ENCODE measurements around the gene ACAD11.
"Not testable (repeated sequence)": the region's sequence is repeated elsewhere in the genome, so short reads cannot be mapped to it uniquely, and the experiment has no call there.

Gene ACAD11

DNA sequence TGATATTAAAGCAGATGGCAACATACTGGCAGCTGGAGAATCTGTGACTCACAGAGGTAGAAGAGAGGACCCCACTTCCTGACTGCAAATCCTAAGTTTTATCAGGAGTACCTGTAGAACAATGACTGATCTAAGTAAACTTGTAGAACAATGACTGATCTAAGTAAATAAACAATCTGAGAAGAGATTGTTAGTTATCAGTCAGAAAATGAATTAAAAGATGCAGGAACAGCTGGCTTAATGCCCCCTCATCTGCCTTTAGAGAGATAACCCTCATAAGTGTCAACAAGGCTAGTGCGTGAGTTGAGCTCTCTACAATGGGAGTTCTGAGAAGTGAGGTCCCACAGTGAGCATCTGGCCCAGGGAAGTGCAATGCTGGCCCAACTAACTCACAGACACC lies 14.6 kb downstream of the ACAD11 start:
- Histone ChIP-seq H3K27ac (ENCODE audit: low read length) (no peak overlapping the region), H3K4me1 (ENCODE audit: control insufficient read depth in 1 of 2, insufficient read depth in 2 of 2, low read length in 2 of 2) (no peaks in the 10 kb centered on the region), H3K4me3 (ENCODE audit: low read depth in 1 of 2, low read length in 2 of 2) (no peak overlapping the region), H3K9me3 (ENCODE audit: control insufficient read depth in 1 of 2, low read length in 2 of 2) (no peaks in the 10 kb centered on the region), H3K27me3 (ENCODE audit: low read depth, low read length) (no peaks in the 10 kb centered on the region), H3K36me3 (ENCODE audit: control insufficient read depth in 1 of 2, insufficient read depth in 2 of 2, low read length in 2 of 2) (no peaks in the 10 kb centered on the region)

- peaks cover 0 to 11% of the 10 kb centered on the region in 2 donors for H3K36me3 ChIP-seq (ENCODE audit: control insufficient read depth in 1 of 2, insufficient read depth in 2 of 2, low read length in 2 of 2)
- H3K9me3 ChIP-seq (ENCODE audit: control insufficient read depth in 1 of 2, low read length in 2 of 2), result no peaks in the 10 kb centered on the region
Measured at GRCh38 chr3:132643366-132643765, 16.2 kb downstream of the ACAD11 start.

DNA sequence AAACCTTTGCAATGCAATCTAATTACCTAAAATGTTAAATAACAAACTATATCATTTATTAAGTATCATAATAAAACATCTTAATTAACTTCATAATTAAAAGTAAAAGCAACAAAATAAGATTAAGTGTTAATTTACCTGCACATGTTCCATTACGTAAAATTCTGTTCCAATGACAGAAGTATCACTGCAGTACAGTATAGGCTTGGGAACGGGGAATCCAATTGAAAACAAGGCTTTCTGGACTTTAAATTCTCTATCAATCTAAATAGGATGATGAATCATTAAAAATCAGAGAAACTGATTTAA lies 17.1 kb downstream of the ACAD11 start:
- Histone ChIP-seq H3K9me3 (ENCODE audit: control insufficient read depth in 1 of 2, low read length in 2 of 2) (no peaks in the 10 kb centered on the region), H3K36me3 (ENCODE audit: control insufficient read depth in 1 of 2, insufficient read depth in 2 of 2, low read length in 2 of 2) (peaks cover 0 to 11% of the 10 kb centered on the region in 2 donors), H3K27me3 (ENCODE audit: low read depth, low read length) (no peaks in the 10 kb centered on the region), H3K4me3 (ENCODE audit: low read depth in 1 of 2, low read length in 2 of 2) (no peak overlapping the region), H3K4me1 (ENCODE audit: control insufficient read depth in 1 of 2, insufficient read depth in 2 of 2, low read length in 2 of 2) (no peaks in the 10 kb centered on the region), H3K27ac (ENCODE audit: low read length) (no peak overlapping the region)

More at GRCh38 chr3:132643366-132643765, 16.2 kb downstream of the ACAD11 start:
- Histone ChIP-seq H3K4me1 (ENCODE audit: control insufficient read depth in 1 of 2, insufficient read depth in 2 of 2, low read length in 2 of 2) (no peaks in the 10 kb centered on the region), H3K27me3 (ENCODE audit: low read depth, low read length) (no peaks in the 10 kb centered on the region), H3K27ac (ENCODE audit: low read length) (no peak overlapping the region), H3K4me3 (ENCODE audit: low read depth in 1 of 2, low read length in 2 of 2) (no peak overlapping the region)

DNA sequence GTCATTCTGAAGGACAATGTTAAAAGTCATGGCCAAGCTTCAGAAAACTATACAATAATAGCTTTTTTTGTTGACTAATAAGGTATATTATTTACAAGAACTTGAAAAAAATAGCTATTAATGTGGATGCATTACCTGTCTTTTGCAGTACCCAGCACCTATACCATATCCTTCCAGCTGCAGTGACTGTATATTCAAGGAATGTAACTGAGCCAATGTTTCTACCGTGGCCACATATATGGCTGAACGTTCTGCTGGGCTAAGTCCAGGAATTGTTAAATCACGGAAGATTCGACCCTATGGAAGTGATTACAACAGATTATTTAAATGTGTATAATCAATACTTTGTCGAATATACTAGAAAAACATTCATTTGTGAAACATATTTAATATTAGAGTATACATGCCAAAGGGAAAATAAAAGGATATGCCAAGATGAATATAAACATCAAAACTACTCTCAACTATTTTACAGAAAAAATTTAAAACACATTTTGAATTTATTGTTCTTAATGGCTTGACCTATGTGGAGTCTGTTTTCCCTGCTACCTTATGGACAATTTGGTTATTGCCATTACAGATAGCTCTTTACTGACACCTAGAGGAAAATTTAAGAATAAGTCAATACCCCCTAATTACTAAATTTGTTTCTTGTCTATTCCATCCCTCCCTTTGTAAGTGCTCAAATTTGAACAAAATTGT lies 17.6 kb downstream of the ACAD11 start:
- Histone ChIP-seq H3K27me3 (ENCODE audit: low read depth, low read length) (no peaks in the 10 kb centered on the region), H3K36me3 (ENCODE audit: control insufficient read depth in 1 of 2, insufficient read depth in 2 of 2, low read length in 2 of 2) (peaks cover 0 to 11% of the 10 kb centered on the region in 2 donors), H3K4me3 (ENCODE audit: low read depth in 1 of 2, low read length in 2 of 2) (no peak overlapping the region), H3K27ac (ENCODE audit: low read length) (no peak overlapping the region), H3K9me3 (ENCODE audit: control insufficient read depth in 1 of 2, low read length in 2 of 2) (no peaks in the 10 kb centered on the region), H3K4me1 (ENCODE audit: control insufficient read depth in 1 of 2, insufficient read depth in 2 of 2, low read length in 2 of 2) (no peaks in the 10 kb centered on the region)

DNA sequence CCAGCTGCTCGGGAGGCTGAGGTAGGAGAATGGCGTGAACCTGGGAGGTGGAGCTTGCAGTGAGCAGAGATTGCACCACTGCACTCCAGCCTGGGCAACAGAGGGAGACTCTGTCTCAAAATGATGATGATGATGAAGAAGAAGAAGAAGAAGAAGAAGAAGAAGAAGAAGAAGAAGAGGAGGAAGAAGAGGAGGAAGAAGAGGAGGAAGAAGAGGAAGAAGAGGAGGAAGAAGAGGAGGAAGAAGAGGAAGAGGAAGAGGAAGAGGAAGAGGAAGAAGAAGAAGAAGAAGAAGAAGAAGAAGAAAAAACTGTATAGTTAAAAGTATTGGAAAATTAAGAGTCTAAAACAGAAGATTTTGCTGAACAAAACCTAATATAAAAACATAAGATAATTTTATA lies 18.2 kb downstream of the ACAD11 start:
- H3K9me3 ChIP-seq (ENCODE audit: control insufficient read depth in 1 of 2, low read length in 2 of 2); H3K27me3 ChIP-seq (ENCODE audit: low read depth, low read length); H3K4me3 ChIP-seq (ENCODE audit: low read depth in 1 of 2, low read length in 2 of 2); H3K27ac ChIP-seq (ENCODE audit: low read length); H3K4me1 ChIP-seq (ENCODE audit: control insufficient read depth in 1 of 2, insufficient read depth in 2 of 2, low read length in 2 of 2): not testable (repeated sequence)
- peaks cover 3 to 16% of the 10 kb centered on the region in 2 donors for H3K36me3 ChIP-seq (ENCODE audit: control insufficient read depth in 1 of 2, insufficient read depth in 2 of 2, low read length in 2 of 2)

- no peaks in the 10 kb centered on the region for H3K9me3 ChIP-seq (ENCODE audit: control insufficient read depth in 1 of 2, low read length in 2 of 2)
- no peak overlapping the region for H3K4me3 ChIP-seq (ENCODE audit: low read depth in 1 of 2, low read length in 2 of 2)
- H3K27ac ChIP-seq (ENCODE audit: low read length), result no peak overlapping the region
- no peaks in the 10 kb centered on the region for H3K4me1 ChIP-seq (ENCODE audit: control insufficient read depth in 1 of 2, insufficient read depth in 2 of 2, low read length in 2 of 2)
- peaks cover 4 to 22% of the 10 kb centered on the region in 2 donors for H3K36me3 ChIP-seq (ENCODE audit: control insufficient read depth in 1 of 2, insufficient read depth in 2 of 2, low read length in 2 of 2)
- no peaks in the 10 kb centered on the region for H3K27me3 ChIP-seq (ENCODE audit: low read depth, low read length)
Measured at GRCh38 chr3:132638706-132639105, 20.9 kb downstream of the ACAD11 start.

- Histone ChIP-seq H3K4me3 (ENCODE audit: low read depth in 1 of 2, low read length in 2 of 2) (no peak overlapping the region), H3K27me3 (ENCODE audit: low read depth, low read length) (no peaks in the 10 kb centered on the region), H3K36me3 (ENCODE audit: control insufficient read depth in 1 of 2, insufficient read depth in 2 of 2, low read length in 2 of 2) (peaks cover 4 to 22% of the 10 kb centered on the region in 2 donors), H3K27ac (ENCODE audit: low read length) (no peak overlapping the region), H3K4me1 (ENCODE audit: control insufficient read depth in 1 of 2, insufficient read depth in 2 of 2, low read length in 2 of 2) (no peaks in the 10 kb centered on the region), H3K9me3 (ENCODE audit: control insufficient read depth in 1 of 2, low read length in 2 of 2) (no peaks in the 10 kb centered on the region)
Measured at GRCh38 chr3:132637590-132637989, 22.0 kb downstream of the ACAD11 start.

GRCh38 chr3:132635052-132635451 lies 24.6 kb downstream of the ACAD11 start:
- no peak overlapping the region for H3K27ac ChIP-seq (ENCODE audit: low read length)
- no peaks in the 10 kb centered on the region for H3K27me3 ChIP-seq (ENCODE audit: low read depth, low read length)
- H3K36me3 ChIP-seq (ENCODE audit: control insufficient read depth in 1 of 2, insufficient read depth in 2 of 2, low read length in 2 of 2), result peaks cover 4 to 22% of the 10 kb centered on the region in 2 donors
- no peaks in the 10 kb centered on the region for H3K4me1 ChIP-seq (ENCODE audit: control insufficient read depth in 1 of 2, insufficient read depth in 2 of 2, low read length in 2 of 2)
- no peak overlapping the region for H3K4me3 ChIP-seq (ENCODE audit: low read depth in 1 of 2, low read length in 2 of 2)
- no peaks in the 10 kb centered on the region for H3K9me3 ChIP-seq (ENCODE audit: control insufficient read depth in 1 of 2, low read length in 2 of 2)

GRCh38 chr3:132630612-132631011 lies 29.0 kb downstream of the ACAD11 start:
- H3K4me1 ChIP-seq (ENCODE audit: control insufficient read depth in 1 of 2, insufficient read depth in 2 of 2, low read length in 2 of 2), result no peaks in the 10 kb centered on the region
- H3K36me3 ChIP-seq (ENCODE audit: control insufficient read depth in 1 of 2, insufficient read depth in 2 of 2, low read length in 2 of 2), result peaks cover 0 to 14% of the 10 kb centered on the region in 2 donors
- H3K27ac ChIP-seq (ENCODE audit: low read length), result no peak overlapping the region
- no peak overlapping the region for H3K4me3 ChIP-seq (ENCODE audit: low read depth in 1 of 2, low read length in 2 of 2)
- H3K9me3 ChIP-seq (ENCODE audit: control insufficient read depth in 1 of 2, low read length in 2 of 2), result no peaks in the 10 kb centered on the region
- H3K27me3 ChIP-seq (ENCODE audit: low read depth, low read length), result no peaks in the 10 kb centered on the region

DNA sequence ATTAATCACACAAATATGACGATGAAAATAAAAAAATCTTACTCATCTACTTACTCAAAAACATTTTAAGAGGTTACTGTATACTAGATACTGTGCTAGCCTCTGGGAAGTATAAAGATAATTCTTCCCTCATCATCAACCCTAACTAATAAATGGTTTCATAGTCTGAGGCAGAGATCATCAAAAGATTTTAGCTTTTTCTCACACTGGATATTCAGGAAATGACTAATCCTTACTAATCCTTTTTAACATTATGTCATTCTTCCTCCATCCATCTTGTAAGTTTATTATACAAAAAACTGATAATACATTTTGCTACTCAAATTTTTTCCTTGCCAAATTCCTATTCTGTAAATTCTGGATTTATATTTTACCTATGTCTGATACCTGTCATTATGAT lies 29.7 kb downstream of the ACAD11 start:
- no peak overlapping the region for H3K4me3 ChIP-seq (ENCODE audit: low read depth in 1 of 2, low read length in 2 of 2)
- H3K4me1 ChIP-seq (ENCODE audit: control insufficient read depth in 1 of 2, insufficient read depth in 2 of 2, low read length in 2 of 2), result no peaks in the 10 kb centered on the region
- H3K36me3 ChIP-seq (ENCODE audit: control insufficient read depth in 1 of 2, insufficient read depth in 2 of 2, low read length in 2 of 2), result peaks cover 0 to 10% of the 10 kb centered on the region in 2 donors
- H3K27me3 ChIP-seq (ENCODE audit: low read depth, low read length), result no peaks in the 10 kb centered on the region
- H3K27ac ChIP-seq (ENCODE audit: low read length), result no peak overlapping the region
- H3K9me3 ChIP-seq (ENCODE audit: control insufficient read depth in 1 of 2, low read length in 2 of 2), result no peaks in the 10 kb centered on the region

GRCh38 chr3:132628157-132628556 lies 31.5 kb downstream of the ACAD11 start:
- no peak overlapping the region for H3K4me3 ChIP-seq (ENCODE audit: low read depth in 1 of 2, low read length in 2 of 2)
- H3K36me3 ChIP-seq (ENCODE audit: control insufficient read depth in 1 of 2, insufficient read depth in 2 of 2, low read length in 2 of 2), result peaks cover 0 to 10% of the 10 kb centered on the region in 2 donors
- H3K27ac ChIP-seq (ENCODE audit: low read length), result no peak overlapping the region
- no peaks in the 10 kb centered on the region for H3K27me3 ChIP-seq (ENCODE audit: low read depth, low read length)
- H3K9me3 ChIP-seq (ENCODE audit: control insufficient read depth in 1 of 2, low read length in 2 of 2), result no peaks in the 10 kb centered on the region
- no peaks in the 10 kb centered on the region for H3K4me1 ChIP-seq (ENCODE audit: control insufficient read depth in 1 of 2, insufficient read depth in 2 of 2, low read length in 2 of 2)

DNA sequence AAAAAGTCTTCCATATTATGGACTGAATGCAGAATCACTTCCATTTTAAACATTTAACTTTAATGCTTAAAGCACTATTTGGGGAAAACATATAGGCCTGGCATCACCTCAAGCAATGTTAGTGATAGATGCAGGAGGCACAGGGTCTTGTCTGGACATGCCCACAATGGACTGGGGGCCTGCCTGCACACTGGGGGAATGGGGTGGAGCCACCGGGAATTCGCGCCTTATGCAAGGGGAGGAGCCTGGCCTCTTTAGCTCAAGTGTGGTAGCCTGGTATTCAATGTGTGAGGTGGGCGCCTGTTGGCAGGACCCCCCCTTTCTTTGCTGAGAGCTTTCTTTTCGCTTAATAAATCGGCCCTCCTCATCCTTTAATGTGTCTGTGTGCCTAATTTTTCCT lies 32.7 kb downstream of the ACAD11 start:
- no peaks in the 10 kb centered on the region for H3K4me1 ChIP-seq (ENCODE audit: control insufficient read depth in 1 of 2, insufficient read depth in 2 of 2, low read length in 2 of 2)
- no peak overlapping the region for H3K4me3 ChIP-seq (ENCODE audit: low read depth in 1 of 2, low read length in 2 of 2)
- H3K36me3 ChIP-seq (ENCODE audit: control insufficient read depth in 1 of 2, insufficient read depth in 2 of 2, low read length in 2 of 2), result peaks cover 0 to 10% of the 10 kb centered on the region in 2 donors
- H3K9me3 ChIP-seq (ENCODE audit: control insufficient read depth in 1 of 2, low read length in 2 of 2), result no peaks in the 10 kb centered on the region
- no peaks in the 10 kb centered on the region for H3K27me3 ChIP-seq (ENCODE audit: low read depth, low read length)
- H3K27ac ChIP-seq (ENCODE audit: low read length), result no peak overlapping the region

Measured in muscle layer of duodenum (tissue), 2 donors.